ENCODE data around the gene ZNF689. TPM values are rescaled to one million over a fixed set of nuclear protein-coding genes. Genes with fewer than 3 reads are reported as not detected.

Gene ZNF689
- total and polyA plus RNA-seq, 2 of the 13 experiments (the other 11 are each of a cell fraction or from before 2014, with no cell fraction given) = 9.7 to 19.5 TPM

- TF ChIP-seq SNAPC4 (CRISPR knock-in tag; IDR thresholded peaks at IDR 0.05) (peak; percentile 70; the same call in 1 of the 2 replicates), SKI (IDR thresholded peaks at IDR 0.05; ENCODE audit: partially characterized antibody) (peak; percentile 70), ZNF331 (CRISPR knock-in tag; IDR thresholded peaks at IDR 0.05) (peak; percentile 82; the same call in 1 of the 2 replicates), KLF15 (CRISPR knock-in tag; IDR thresholded peaks at IDR 0.05; ENCODE audit: borderline replicate concordance) (peak; percentile 83), ZNF17 (CRISPR knock-in tag; IDR thresholded peaks at IDR 0.05) (no peak), ZNF251 (CRISPR knock-in tag; IDR thresholded peaks at IDR 0.05) (0 out of 2 replicates have a peak, but pooled peaks have one; percentile 31), ZKSCAN1 (IDR thresholded peaks at IDR 0.05; ENCODE audit: low read length) (no peak), DZIP1 (CRISPR knock-in tag; IDR thresholded peaks at IDR 0.05) (peak; percentile 85; the same call in 1 of the 2 replicates), TCF7L2 (IDR thresholded peaks at IDR 0.05; ENCODE audit: low read depth, low read length) (no peak), ASH2L (IDR thresholded peaks at IDR 0.05; ENCODE audit: insufficient read length, low read depth, low read length) (peak; percentile 89), KDM1A (CRISPR knock-in tag; IDR thresholded peaks at IDR 0.05) (no peak), HMGA1 (CRISPR knock-in tag; conservative IDR thresholded peaks at IDR 0.05) (no peak)
- TF ChIP-seq, protein P1, sequence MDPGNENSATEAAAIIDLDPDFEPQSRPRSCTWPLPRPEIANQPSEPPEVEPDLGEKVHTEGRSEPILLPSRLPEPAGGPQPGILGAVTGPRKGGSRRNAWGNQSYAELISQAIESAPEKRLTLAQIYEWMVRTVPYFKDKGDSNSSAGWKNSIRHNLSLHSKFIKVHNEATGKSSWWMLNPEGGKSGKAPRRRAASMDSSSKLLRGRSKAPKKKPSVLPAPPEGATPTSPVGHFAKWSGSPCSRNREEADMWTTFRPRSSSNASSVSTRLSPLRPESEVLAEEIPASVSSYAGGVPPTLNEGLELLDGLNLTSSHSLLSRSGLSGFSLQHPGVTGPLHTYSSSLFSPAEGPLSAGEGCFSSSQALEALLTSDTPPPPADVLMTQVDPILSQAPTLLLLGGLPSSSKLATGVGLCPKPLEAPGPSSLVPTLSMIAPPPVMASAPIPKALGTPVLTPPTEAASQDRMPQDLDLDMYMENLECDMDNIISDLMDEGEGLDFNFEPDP (CRISPR knock-in tag; conservative IDR thresholded peaks at IDR 0.05) = peak; percentile 99
- TF ChIP-seq, protein P2, sequence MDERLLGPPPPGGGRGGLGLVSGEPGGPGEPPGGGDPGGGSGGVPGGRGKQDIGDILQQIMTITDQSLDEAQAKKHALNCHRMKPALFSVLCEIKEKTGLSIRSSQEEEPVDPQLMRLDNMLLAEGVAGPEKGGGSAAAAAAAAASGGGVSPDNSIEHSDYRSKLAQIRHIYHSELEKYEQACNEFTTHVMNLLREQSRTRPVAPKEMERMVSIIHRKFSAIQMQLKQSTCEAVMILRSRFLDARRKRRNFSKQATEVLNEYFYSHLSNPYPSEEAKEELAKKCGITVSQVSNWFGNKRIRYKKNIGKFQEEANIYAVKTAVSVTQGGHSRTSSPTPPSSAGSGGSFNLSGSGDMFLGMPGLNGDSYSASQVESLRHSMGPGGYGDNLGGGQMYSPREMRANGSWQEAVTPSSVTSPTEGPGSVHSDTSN (CRISPR knock-in tag; IDR thresholded peaks at IDR 0.05) = 0 out of 2 replicates have a peak, but pooled peaks have one; percentile 9
Observed at GRCh38 chr16:30557957-30558788, 52.0 kb downstream of the ZNF689 start, which contains the start of gene ZNF764 (continued).

All from HepG2 (cell line).